Activated T-cell treated with anti-CD3 and anti-CD28 coated beads, Interleukin-2, amount 50 U/mL, for 4 hours (primary cell): ENCODE measurements around the gene UBE2I. TPM values are rescaled to one million over a fixed set of nuclear protein-coding genes. Genes with fewer than 3 reads are reported as not detected.

Source experiments
- ATAC-seq, 2 donors: fragments of 200-7000 bp; cut with Tn5 transposase; one replicate each; pipeline ENCODE4 v1.10.0; 2021
- DNase-seq: peaks from one replicate; pipeline ENCODE4 v3.0.0-alpha.2; 2020
- H3K27me3 Mint-ChIP-seq: one replicate; pipeline ENCODE4 v1.8.0; 2021; ENCODE audit warnings: low read depth, mixed read lengths
- H3K36me3 Mint-ChIP-seq: one replicate; pipeline ENCODE4 v1.8.0; 2022; ENCODE audit warnings: mixed read lengths; ENCODE audit not compliant: insufficient read depth
- H3K4me1 Mint-ChIP-seq: one replicate; pipeline ENCODE4 v1.8.0; 2021; ENCODE audit warnings: low read depth, mixed read lengths
- H3K4me3 Mint-ChIP-seq: one replicate; pipeline ENCODE4 v1.8.0; 2021; ENCODE audit warnings: mild to moderate bottlenecking, moderate library complexity, mixed read lengths
- H3K9me3 Mint-ChIP-seq: one replicate; pipeline ENCODE4 v1.8.0; 2021; ENCODE audit warnings: mixed read lengths
- total RNA-seq, 3 donors: library from RNA; stranded (reverse); gene quantifications; one replicate each; pipeline ENCODE4 v1.2.1, GENCODE V29; 2021

UBE2I gene
- total RNA-seq, 3 donors from 2014 or later, result 234 to 251 (median 247) TPM

DNA sequence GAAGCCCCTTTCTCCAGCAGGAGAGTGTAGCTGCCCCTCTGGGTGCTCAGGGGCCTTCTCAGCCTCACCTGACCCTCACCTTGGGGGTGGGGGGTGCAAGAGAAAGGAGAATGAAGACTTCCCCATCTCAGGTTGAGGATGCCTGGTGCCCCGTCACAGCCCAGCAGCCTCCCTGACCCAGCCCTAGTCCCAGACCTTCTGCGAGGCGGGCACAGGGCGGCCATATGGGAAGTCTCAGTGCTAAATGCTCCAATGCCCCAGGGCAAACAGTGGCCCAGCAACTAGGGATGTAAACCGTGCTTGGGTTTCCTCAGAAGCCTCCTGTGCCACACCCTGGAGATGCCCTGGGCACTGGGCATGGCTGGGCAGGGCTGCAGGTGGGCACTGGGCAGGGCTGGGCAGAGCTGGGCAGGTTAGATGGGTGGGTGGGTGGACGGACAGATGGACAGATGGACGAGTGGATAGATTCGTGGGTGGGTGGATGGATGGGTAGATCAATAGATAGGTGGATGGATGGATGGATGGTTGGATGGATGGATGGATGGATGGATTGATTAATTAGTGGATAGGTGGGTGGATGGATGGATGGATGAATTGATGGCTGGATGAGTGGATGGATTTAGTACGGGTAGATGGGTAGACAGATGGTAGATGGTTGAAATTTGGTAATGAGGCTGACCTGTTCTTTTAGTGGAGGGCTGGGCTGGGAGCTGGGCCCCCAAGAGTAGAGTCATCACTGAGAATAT, 36.8 kb upstream of the UBE2I start:
- Mint-ChIP-seq H3K27me3 (peaks cover 24% of the 10 kb centered on the region), H3K4me3 (no peak overlapping the region), H3K4me1 (peaks cover 1% of the 10 kb centered on the region), H3K9me3 (no peaks in the 10 kb centered on the region), H3K36me3 (no peaks in the 10 kb centered on the region)
- ATAC-seq (no peak), DNase-seq (no peak)

DNA sequence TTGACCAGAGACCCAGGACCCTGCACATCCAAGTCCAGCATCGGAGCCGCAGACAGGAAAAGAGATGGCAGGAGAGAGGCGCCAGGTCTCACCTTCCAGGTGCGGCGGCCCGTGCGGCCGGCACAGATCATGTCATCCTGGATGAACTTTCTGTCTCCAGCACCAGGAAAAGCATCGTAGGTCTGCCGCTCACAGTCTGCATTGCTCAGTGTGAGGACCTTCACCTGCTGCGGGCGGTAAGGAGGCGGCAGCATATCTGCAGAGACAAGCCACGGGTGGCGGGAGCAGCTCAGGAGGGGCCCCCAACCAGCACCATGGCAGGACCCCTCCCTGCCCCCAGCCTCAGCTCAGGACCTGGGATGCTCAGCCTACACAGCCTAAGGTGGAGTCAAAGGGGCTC, 35.6 kb upstream of the UBE2I start:
- peaks cover 1% of the 10 kb centered on the region for H3K4me1 Mint-ChIP-seq
- ATAC-seq (no peak), DNase-seq (no peak)
- H3K36me3 Mint-ChIP-seq, result no peaks in the 10 kb centered on the region
- H3K9me3 Mint-ChIP-seq, result no peaks in the 10 kb centered on the region
- H3K4me3 Mint-ChIP-seq, result no peak overlapping the region
- peaks cover 27% of the 10 kb centered on the region for H3K27me3 Mint-ChIP-seq

DNA sequence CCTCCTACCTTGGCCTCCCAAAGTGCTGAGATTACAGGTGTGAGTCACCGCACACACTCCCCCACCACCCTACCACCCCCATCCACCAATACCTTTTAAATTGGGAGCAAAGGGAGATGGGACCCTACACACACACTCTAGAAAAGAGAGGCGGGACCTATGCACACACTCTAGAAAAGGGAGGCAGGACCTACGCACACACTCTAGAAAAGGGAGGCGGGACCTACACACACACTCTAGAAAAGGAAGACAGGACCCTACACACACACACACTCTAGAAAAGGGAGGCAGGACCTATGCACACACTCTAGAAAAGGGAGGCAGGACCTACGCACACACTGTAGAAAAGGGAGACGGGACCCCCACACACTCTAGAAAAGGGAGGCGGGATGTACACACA, 34.7 kb upstream of the UBE2I start:
- no peaks in the 10 kb centered on the region for H3K9me3 Mint-ChIP-seq
- no peak for DNase-seq
- H3K27me3 Mint-ChIP-seq, result peaks cover 25% of the 10 kb centered on the region
- no peak for ATAC-seq
- no peak overlapping the region for H3K4me3 Mint-ChIP-seq
- no peaks in the 10 kb centered on the region for H3K36me3 Mint-ChIP-seq
- peaks cover 1% of the 10 kb centered on the region for H3K4me1 Mint-ChIP-seq

DNA sequence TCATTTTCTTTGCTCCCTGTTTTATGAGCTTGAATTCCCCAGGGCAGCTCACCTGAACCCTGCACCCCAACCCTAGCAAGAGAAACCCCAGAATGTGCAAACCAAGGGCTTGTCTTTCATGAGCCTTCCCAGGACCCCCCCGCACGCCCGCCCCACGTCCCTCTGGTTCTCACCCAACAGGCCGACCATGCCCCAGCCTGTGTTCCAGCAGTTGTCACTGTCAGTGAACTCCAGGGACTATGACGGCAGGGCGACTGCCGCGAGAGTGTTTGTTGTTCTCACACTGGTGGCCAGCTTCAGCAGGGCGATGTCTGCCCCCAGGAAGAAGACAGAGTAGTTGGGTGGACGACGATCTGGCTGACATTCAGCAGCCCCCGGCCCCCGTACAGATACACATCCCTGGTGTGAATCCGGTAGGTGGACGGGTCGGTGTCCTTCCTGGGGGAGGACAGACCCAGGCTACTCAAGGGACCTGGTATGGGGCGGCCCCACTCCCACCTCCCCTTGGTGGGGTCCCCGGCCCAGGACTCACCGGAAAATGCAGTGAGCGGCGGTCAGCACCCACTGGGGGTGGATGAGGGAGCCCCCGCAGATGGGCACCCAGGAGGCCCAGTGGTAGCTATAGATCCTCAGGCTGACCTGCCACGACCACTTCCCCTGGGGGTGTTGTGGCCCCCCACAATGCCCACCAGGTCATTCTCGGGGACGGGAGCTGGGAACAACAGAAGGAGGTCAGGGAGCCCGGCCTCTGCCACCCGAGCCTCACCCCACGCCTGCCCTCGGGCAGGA, 33.5 kb upstream of the UBE2I start:
- Mint-ChIP-seq H3K27me3 (peaks cover 18% of the 10 kb centered on the region), H3K4me3 (no peak overlapping the region), H3K9me3 (no peaks in the 10 kb centered on the region), H3K4me1 (peaks cover 1% of the 10 kb centered on the region), H3K36me3 (no peaks in the 10 kb centered on the region)
- DNase-seq, result no peak
- no peak for ATAC-seq

DNA sequence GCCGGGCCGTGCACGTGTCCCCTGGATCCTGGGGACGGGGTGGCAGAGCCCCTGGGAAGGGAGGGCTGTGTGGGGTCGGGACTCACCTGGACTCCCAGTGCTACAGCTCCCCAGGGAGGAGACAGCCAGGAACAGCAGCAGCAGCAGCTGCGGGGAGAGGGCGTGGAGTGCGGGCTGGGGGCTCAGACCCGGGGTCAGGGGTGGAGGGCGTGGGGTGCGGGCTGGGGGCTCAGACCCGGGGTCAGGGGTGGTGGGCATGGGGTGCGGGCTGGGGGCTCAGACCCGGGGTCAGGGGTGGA, 32.9 kb upstream of the UBE2I start:
- no peak for ATAC-seq
- H3K4me1 Mint-ChIP-seq, result no peaks in the 10 kb centered on the region
- DNase-seq, result no peak
- no peaks in the 10 kb centered on the region for H3K36me3 Mint-ChIP-seq
- H3K4me3 Mint-ChIP-seq, result no peak overlapping the region
- H3K9me3 Mint-ChIP-seq, result no peaks in the 10 kb centered on the region
- H3K27me3 Mint-ChIP-seq, result peaks cover 15% of the 10 kb centered on the region

DNA sequence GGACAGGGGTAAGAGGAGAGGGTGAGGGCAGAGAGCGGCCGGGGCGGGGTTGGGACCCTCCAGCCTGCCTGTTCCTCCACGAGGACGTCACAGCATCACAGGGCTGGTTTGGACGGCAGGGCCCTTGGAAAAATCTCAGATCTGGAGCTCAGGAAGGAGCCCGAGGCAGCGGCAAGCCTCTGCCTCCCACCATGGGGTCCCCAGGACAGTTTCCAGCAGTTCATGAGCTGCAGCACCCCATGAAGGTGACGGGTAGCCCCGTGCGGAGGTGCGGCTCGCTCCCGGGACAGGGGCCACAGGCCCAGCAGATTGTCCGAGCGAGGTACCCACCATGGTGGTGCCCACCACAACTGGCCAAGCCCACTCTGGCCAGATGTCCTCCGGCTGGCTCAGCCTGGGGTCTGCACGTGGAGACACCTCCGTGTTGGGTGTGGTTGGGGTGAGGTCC, 32.3 kb upstream of the UBE2I start:
- no peaks in the 10 kb centered on the region for H3K36me3 Mint-ChIP-seq
- no peak for DNase-seq
- no peak overlapping the region for H3K4me3 Mint-ChIP-seq
- ATAC-seq, result no peak
- H3K27me3 Mint-ChIP-seq, result peaks cover 14% of the 10 kb centered on the region
- no peaks in the 10 kb centered on the region for H3K4me1 Mint-ChIP-seq
- H3K9me3 Mint-ChIP-seq, result no peaks in the 10 kb centered on the region

DNA sequence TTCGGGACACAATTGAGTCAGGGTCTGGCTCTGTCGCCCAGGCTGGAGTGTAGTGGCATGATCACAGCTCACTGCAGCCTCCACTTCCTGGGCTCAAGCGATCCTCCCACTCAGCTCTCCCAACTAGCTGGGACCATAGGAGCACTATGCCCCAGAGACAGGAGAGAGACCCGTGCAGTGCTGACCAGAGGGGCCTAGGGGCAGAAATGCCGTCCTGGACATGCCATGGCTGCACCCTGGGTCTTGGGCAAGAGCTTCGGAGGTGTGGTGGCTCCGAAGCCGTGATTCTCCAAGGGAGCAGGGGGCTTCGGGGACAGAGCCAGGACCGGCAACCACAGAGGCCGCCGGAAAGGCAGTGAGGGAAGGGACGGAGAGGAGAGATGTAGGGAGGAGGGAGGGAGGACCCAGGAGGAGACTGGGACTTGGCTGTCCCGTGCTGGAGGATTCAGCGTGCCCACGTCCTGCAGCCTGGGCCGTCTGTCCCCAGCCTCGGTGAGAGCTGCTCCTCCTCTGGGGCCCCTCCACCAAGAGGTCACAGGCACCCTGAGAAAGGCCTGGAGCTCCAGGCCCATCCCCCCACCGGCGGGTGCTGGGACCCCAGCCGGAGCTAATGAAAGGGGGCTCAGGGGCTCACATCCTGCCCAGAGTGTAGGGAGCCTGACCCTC, 31.7 kb upstream of the UBE2I start:
- no peak overlapping the region for H3K4me3 Mint-ChIP-seq
- peaks cover 14% of the 10 kb centered on the region for H3K27me3 Mint-ChIP-seq
- DNase-seq, result no peak
- no peaks in the 10 kb centered on the region for H3K9me3 Mint-ChIP-seq
- no peak for ATAC-seq
- H3K4me1 Mint-ChIP-seq, result no peaks in the 10 kb centered on the region
- no peaks in the 10 kb centered on the region for H3K36me3 Mint-ChIP-seq

DNA sequence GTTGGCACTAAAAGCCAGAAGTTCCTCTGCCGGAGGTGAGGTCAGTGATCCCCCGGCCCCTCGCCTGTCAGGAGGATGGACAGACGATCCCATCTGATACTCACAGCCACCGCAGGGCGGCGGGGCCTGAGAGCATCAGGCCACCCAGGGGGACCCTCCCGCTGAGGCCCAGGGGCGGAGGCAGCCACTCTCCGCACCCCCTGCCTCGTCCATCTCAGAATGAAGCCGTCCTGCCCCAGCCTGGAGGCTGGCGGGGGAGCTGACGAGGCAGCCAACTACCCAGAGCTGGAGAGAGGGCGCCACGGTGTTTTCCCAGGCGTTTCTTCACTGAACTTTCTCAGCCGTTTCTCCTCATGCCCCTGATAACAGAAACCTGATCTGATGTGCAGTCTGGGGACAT, 31.0 kb upstream of the UBE2I start:
- no peak for ATAC-seq
- no peak overlapping the region for H3K4me3 Mint-ChIP-seq
- no peaks in the 10 kb centered on the region for H3K9me3 Mint-ChIP-seq
- peaks cover 14% of the 10 kb centered on the region for H3K27me3 Mint-ChIP-seq
- H3K4me1 Mint-ChIP-seq, result no peaks in the 10 kb centered on the region
- no peak for DNase-seq
- H3K36me3 Mint-ChIP-seq, result no peaks in the 10 kb centered on the region

DNA sequence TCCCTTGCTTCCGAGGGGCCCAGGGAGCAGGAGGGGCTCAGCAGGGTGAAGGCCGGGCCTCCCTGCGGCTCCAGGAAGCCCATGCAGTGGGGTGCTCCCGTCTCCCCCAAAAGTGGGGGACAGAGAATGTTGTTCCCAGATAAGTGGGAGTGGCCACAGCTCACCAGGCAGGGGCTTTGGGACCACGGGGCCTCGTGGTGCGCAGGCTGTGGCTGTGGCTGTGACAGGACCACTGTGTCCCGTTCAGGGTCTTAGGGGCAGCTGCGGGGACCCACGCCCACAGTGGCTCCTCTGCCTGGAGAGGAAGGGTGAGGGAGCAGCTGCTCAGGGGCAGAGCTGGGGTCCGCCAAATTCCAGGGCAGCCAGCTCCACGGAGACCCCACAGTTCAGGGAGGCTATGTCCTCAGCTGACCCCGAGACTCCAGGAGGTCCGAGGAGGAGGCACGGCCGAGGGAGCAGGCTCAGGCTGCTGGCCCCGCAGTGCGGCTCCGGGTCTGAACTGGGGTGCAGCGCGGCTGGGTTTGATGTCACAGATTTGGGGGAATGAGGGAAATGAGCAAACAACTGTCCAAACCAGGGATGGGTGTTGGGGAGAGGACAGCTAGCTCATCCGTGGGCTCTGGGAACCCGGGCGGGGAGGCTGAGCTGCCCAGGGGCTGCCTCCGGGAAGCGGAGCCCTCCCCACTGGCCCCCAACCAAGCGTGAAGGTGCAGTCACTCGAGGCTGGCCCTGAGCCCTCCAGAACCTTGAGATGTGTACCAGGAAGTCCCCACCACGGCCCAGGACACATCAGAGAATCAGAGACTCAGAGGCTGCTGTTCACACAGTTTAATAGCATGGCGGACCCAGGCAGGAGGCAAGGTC, 30.1 kb upstream of the UBE2I start:
- no peaks in the 10 kb centered on the region for H3K4me1 Mint-ChIP-seq
- H3K36me3 Mint-ChIP-seq, result no peaks in the 10 kb centered on the region
- H3K9me3 Mint-ChIP-seq, result no peaks in the 10 kb centered on the region
- H3K27me3 Mint-ChIP-seq, result peaks cover 21% of the 10 kb centered on the region
- no peak overlapping the region for H3K4me3 Mint-ChIP-seq
- no peak for DNase-seq
- ATAC-seq, result no peak

DNA sequence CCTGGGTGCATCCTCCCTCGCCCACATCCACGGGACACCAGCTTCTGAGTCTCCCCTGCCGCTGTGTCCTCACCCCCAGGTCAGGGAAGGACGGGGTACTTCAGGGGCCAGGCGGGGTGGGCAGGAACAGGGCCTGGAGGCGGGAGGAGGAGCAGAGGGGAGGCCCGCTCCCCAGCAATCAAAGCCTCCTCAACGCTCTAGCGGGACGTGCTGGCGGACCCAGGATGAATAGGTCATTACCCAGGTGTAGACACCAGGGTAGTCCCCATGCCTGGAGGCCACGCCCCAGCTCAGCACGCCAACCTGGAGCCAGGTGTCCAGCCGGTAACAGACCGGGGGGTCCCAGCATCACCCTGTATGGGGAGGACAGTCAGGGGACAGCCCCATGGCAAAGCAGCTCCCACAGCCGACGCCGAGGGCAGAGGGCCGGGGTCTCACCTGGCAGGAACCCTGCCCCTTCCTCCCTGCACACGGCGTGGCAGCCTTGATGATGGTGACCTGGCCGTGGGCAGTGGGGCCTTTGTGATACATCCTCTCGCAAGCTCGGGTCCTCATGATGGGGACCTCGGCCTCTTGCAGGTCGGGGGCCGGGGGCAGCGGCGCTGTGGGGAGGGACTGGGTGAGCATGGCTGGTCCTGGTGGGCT, 29.4 kb upstream of the UBE2I start:
- Mint-ChIP-seq H3K27me3 (peaks cover 21% of the 10 kb centered on the region), H3K9me3 (no peaks in the 10 kb centered on the region), H3K4me1 (no peaks in the 10 kb centered on the region), H3K36me3 (no peaks in the 10 kb centered on the region), H3K4me3 (no peak overlapping the region)
- ATAC-seq (no peak), DNase-seq (no peak)

DNA sequence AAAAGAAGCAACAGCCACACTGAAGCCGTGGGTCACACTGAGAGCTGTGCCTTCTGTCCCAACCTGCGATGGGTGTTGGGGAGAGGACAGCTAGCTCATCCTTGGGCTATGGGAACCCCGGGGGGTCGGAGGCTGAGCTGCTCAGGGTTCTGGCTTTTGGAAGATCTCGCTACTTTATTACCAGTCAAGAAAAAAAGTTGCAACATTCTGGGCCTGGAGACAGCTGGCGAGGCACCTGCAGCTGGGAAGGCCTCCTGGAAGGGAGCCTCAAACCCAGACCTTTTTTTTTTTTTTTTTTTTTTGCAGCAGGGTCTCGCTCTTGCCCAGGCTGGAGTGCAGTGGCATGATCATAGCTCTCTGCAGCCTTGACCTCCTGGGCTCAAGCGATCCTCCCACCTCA, 28.7 kb upstream of the UBE2I start:
- H3K27me3 Mint-ChIP-seq, result peaks cover 16% of the 10 kb centered on the region
- H3K4me1 Mint-ChIP-seq, result no peaks in the 10 kb centered on the region
- H3K36me3 Mint-ChIP-seq, result no peaks in the 10 kb centered on the region
- no peak overlapping the region for H3K4me3 Mint-ChIP-seq
- DNase-seq, result no peak
- no peaks in the 10 kb centered on the region for H3K9me3 Mint-ChIP-seq
- no peak for ATAC-seq

DNA sequence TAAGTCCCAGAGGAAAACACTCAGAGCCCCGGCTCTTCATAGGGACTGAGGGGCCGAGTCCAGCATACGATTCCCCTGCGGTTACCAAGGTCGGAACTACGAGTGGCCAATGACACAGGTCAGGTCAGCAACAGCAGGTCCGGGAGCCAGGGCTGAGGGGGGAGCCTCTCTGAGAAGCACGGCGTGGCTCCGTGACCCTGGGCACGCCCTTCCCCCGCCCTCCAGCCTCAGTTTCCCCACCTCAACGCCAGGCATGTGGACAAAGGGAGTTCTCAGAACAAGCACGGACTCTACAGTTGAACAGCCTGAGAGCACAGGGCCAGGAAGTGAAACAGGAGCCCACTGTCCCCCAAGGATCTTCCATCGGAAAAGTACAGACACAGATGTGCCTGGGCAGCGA, 27.9 kb upstream of the UBE2I start:
- Mint-ChIP-seq H3K27me3 (peaks cover 16% of the 10 kb centered on the region), H3K36me3 (no peaks in the 10 kb centered on the region), H3K4me3 (no peak overlapping the region), H3K9me3 (no peaks in the 10 kb centered on the region), H3K4me1 (no peaks in the 10 kb centered on the region)
- no peak for ATAC-seq
- DNase-seq, result no peak

DNA sequence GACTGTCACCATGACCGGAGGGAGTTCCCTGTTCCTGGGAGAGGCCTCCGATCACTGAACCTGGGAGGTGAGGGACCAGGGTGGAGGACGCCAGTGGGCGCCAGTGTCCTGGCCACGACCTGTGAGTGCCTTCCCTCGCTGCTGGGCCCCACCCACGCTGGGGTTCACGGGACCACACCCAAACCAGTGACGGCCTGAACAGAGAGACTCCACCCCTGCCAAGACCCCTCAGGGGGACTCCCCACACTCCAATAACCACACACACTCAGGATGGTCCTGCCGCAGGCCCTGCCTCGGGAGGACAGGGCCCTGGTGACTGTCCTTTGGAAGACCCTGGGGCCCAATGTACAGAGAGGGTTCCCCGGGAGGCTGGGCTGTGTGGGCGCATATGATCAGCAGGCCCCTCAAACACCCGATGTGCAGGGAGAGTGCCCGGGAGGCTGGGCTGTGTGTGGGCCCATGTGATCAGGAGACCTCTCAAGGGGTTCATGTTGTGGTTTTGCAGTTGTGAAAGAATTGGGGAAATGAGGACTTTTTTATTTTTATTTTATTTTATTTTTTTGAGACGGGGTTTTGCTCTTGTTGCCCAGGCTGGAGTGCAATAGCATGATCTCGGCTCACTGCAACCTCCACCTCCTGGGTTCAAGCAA, 27.0 kb upstream of the UBE2I start:
- ATAC-seq (no peak), DNase-seq (no peak)
- Mint-ChIP-seq H3K4me1 (no peaks in the 10 kb centered on the region), H3K4me3 (no peak overlapping the region), H3K27me3 (peaks cover 19% of the 10 kb centered on the region), H3K9me3 (no peaks in the 10 kb centered on the region), H3K36me3 (no peaks in the 10 kb centered on the region)
